Nephron (organoid): Measurements from ENCODE around the gene KIDINS220.

Experiments used
- H3K27ac Mint-ChIP-seq, 3 experiments: 2 replicates each; pipeline ENCODE4 v1.8.0; 2020; ENCODE audit warnings: mixed read lengths in 3 of 3, mild to moderate bottlenecking in 2 of 3, moderate library complexity in 1 of 3
- H3K27me3 Mint-ChIP-seq: 2 replicates; pipeline ENCODE4 v1.8.0; 2021; ENCODE audit warnings: low read depth, mild to moderate bottlenecking, moderate library complexity, mixed read lengths
- H3K36me3 Mint-ChIP-seq: 2 replicates; pipeline ENCODE4 v1.8.0; 2020; ENCODE audit warnings: low read depth, mixed read lengths
- H3K4me1 Mint-ChIP-seq: 2 replicates; pipeline ENCODE4 v1.8.0; 2020; ENCODE audit warnings: mixed read lengths
- H3K4me3 Mint-ChIP-seq, 3 experiments: 2 replicates each; pipeline ENCODE4 v1.8.0; 2020; ENCODE audit warnings: mild to moderate bottlenecking in 3 of 3, mixed read lengths in 3 of 3, moderate library complexity in 2 of 3
- H3K9me3 Mint-ChIP-seq: 2 replicates; pipeline ENCODE4 v1.8.0; 2020; ENCODE audit warnings: mixed read lengths
- TF ChIP-seq, protein P1 (sequence below), 3 experiments: fragments of 200-600 bp; sonication (generic); IDR thresholded peaks; one replicate each; pipeline ENCODE4 v1.5.0; 2021; ENCODE audit warnings: antibody characterized with exemption in 3 of 3; ENCODE audit not compliant: unreplicated experiment in 3 of 3

The KIDINS220 gene

DNA sequence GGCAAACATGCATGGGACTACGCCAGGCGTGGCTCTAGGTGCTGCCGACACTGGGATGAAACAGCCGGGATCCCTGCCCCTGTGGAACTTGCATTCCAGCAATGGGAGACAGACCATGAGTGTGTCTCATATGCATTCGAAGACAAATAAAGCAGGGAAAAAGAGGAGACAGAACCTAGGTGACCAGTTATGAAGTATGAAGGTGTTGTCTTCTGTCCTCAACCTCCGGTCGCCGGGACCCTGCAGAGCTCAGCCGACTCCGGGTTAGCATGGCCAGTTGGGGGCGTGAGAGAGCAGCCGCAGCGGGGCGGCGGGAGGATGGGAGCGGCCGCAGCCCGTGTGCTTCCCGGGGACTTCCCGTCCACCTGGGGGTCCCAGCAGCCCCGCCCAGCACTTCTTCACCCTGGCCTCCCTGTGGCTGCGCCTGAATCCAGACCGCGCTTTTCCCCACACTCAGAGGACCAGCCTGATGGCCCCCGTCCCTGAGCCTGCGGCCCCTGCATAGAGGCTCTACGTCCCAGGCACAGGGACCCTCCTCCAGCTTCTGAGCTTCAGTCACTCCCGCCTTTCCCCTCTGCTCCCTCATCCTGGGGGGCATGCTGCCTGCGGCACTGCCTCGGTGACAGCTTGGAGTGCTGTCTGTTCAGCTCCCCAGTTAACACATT, 144.1 kb downstream of the KIDINS220 start:
- Mint-ChIP-seq H3K4me1 (no peaks in the 10 kb centered on the region), H3K36me3 (no peaks in the 10 kb centered on the region), H3K27me3 (peaks cover 10% of the 10 kb centered on the region), H3K4me3 (no peak overlapping the region), H3K9me3 (peaks cover 4% of the 10 kb centered on the region), H3K27ac (no peak overlapping the region)
- TF ChIP-seq, protein P1, sequence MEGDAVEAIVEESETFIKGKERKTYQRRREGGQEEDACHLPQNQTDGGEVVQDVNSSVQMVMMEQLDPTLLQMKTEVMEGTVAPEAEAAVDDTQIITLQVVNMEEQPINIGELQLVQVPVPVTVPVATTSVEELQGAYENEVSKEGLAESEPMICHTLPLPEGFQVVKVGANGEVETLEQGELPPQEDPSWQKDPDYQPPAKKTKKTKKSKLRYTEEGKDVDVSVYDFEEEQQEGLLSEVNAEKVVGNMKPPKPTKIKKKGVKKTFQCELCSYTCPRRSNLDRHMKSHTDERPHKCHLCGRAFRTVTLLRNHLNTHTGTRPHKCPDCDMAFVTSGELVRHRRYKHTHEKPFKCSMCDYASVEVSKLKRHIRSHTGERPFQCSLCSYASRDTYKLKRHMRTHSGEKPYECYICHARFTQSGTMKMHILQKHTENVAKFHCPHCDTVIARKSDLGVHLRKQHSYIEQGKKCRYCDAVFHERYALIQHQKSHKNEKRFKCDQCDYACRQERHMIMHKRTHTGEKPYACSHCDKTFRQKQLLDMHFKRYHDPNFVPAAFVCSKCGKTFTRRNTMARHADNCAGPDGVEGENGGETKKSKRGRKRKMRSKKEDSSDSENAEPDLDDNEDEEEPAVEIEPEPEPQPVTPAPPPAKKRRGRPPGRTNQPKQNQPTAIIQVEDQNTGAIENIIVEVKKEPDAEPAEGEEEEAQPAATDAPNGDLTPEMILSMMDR (IDR thresholded peaks at IDR 0.05; ENCODE audit: unreplicated experiment in 3 of 3) = peak; percentile 38 to 54 (median 39)

DNA sequence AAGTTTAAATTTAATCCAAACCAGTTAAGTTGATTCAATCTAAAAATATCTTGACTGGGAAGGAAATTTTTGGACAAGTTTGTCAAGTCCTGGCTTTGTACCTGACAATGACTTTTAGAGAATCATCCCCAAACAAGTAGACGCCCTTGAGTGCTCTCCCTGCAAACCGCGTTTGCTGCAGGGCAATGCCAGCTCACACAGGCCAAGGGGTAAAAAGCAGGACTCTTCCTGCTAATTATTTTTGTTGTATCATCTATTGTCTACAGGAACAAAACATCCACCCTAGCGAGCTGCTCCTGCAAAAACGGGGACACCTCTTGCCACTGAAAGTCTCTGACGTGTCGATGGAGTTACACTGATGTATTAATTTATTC, 144.6 kb downstream of the KIDINS220 start:
- H3K27me3 Mint-ChIP-seq = peaks cover 10% of the 10 kb centered on the region
- no peaks in the 10 kb centered on the region for H3K4me1 Mint-ChIP-seq

DNA sequence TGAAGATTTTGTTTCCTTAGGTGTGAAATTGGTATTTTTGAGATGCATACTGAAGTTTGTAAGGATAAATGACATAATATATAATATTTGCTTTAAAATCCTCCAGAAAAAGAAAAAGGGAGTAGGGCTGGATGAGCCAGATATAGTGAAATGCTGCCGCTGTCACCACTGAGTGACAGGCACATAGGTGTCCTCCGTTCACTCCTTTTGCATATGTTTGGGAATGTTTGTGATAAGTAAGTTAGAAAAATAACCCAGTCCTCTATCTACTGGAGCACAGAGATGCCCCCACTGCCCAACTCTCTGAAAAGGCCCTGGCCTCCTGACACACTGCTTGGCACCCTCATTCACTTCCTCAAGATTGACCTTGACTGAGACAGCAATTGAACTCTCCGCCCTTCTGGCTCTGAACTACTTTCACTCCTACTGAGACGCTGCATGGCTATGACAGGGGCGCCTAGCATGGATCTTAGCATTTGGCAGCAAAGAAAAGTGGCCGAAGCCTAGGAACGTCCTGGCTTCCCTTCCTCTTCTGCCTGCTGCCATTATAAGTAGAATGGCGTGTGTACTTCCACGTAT, 145.5 kb downstream of the KIDINS220 start:
- Mint-ChIP-seq H3K9me3 (no peaks in the 10 kb centered on the region), H3K27me3 (peaks cover 10% of the 10 kb centered on the region), H3K4me1 (no peaks in the 10 kb centered on the region), H3K4me3 (no peak overlapping the region), H3K36me3 (no peaks in the 10 kb centered on the region), H3K27ac (no peak overlapping the region)
- TF ChIP-seq, protein P1 (IDR thresholded peaks at IDR 0.05; ENCODE audit: unreplicated experiment in 3 of 3) = no peak

More for the DNA sequence above, 144.6 kb downstream of the KIDINS220 start:
- Mint-ChIP-seq H3K9me3 (peaks cover 4% of the 10 kb centered on the region), H3K36me3 (no peaks in the 10 kb centered on the region), H3K4me3 (no peak overlapping the region), H3K27ac (no peak overlapping the region)
- TF ChIP-seq, protein P1 (IDR thresholded peaks at IDR 0.05; ENCODE audit: unreplicated experiment in 3 of 3) = no peak

GRCh38 chr2:8685697-8686358, 151.6 kb downstream of the KIDINS220 start:
- Mint-ChIP-seq H3K27me3 (no peaks in the 10 kb centered on the region), H3K9me3 (no peaks in the 10 kb centered on the region), H3K4me3 (peak overlapping the region; percentile 77 to 81 (median 78)), H3K36me3 (peaks cover 24% of the 10 kb centered on the region), H3K4me1 (peaks cover 12% of the 10 kb centered on the region), H3K27ac (peak overlapping the region in 2 of 3 experiments; percentile 45 to 62)
- TF ChIP-seq, protein P1 (IDR thresholded peaks at IDR 0.05; ENCODE audit: unreplicated experiment in 3 of 3) = peak; percentile 96 to 99 (median 99)

- Mint-ChIP-seq H3K27ac (peak overlapping the region; percentile 88 to 94 (median 89)), H3K27me3 (no peaks in the 10 kb centered on the region), H3K4me1 (peaks cover 16% of the 10 kb centered on the region), H3K4me3 (peak overlapping the region; percentile 99 to 100 (median 100)), H3K36me3 (peaks cover 24% of the 10 kb centered on the region), H3K9me3 (no peaks in the 10 kb centered on the region)
- TF ChIP-seq, protein P1 (IDR thresholded peaks at IDR 0.05; ENCODE audit: unreplicated experiment in 3 of 3) = no peak
These were observed 152.3 kb downstream of the KIDINS220 start for GRCh38 chr2:8684878-8685696.
